ENCODE results near the gene ARPC1B. TPM values are rescaled to one million over a fixed set of nuclear protein-coding genes. Genes with fewer than 3 reads are reported as not detected.

Gene ARPC1B
- total RNA-seq, 3 donors from 2014 or later (not counting 1 experiment from before 2014, with no cell fraction given), result 161 to 184 (median 179) TPM

GRCh38 chr7:99389772-99390171 lies 15.2 kb downstream of the ARPC1B start:
- Histone ChIP-seq H3K36me3 (ENCODE audit: control insufficient read depth, insufficient read depth, low read length) (peaks cover 68% of the 10 kb centered on the region), H3K4me1 (ENCODE audit: control insufficient read depth, insufficient read depth, low read length) (peaks cover 33% of the 10 kb centered on the region), H3K4me3 (ENCODE audit: low read length) (no peak overlapping the region), H3K9me3 (ENCODE audit: control insufficient read depth, insufficient read depth, low read length) (no peaks in the 10 kb centered on the region), H3K27ac (ENCODE audit: low read length) (no peak overlapping the region), H3K27me3 (ENCODE audit: control insufficient read depth, insufficient read depth, low read length) (no peaks in the 10 kb centered on the region)
- Mint-ChIP-seq H3K36me3 (no peaks in the 10 kb centered on the region), H3K4me1 (peaks cover 9 to 30% of the 10 kb centered on the region in 2 donors), H3K4me3 (no peak overlapping the region), H3K9me3 (no peaks in the 10 kb centered on the region), H3K27ac (no peak overlapping the region), H3K27me3 (ENCODE audit: low read depth in 2 of 2) (no peaks in the 10 kb centered on the region)
- DNase-seq (no peak), ATAC-seq (no peak)
- WGBS (ENCODE audit: insufficient coverage), result 94% methylated on average over 13 of the region's 13 CpGs
- no peak for TF ChIP-seq CTCF (IDR thresholded peaks at IDR 0.05)
- intact Hi-C loops (cut with micrococcal nuclease), result no loop called here

GRCh38 chr7:99390941-99391602 lies 16.5 kb downstream of the ARPC1B start:
- Histone ChIP-seq H3K9me3 (ENCODE audit: control insufficient read depth, insufficient read depth, low read length) (no peaks in the 10 kb centered on the region), H3K36me3 (ENCODE audit: control insufficient read depth, insufficient read depth, low read length) (peaks cover 66% of the 10 kb centered on the region), H3K4me3 (ENCODE audit: low read length) (no peak overlapping the region), H3K4me1 (ENCODE audit: control insufficient read depth, insufficient read depth, low read length) (peaks cover 23% of the 10 kb centered on the region), H3K27ac (ENCODE audit: low read length) (no peak overlapping the region), H3K27me3 (ENCODE audit: control insufficient read depth, insufficient read depth, low read length) (no peaks in the 10 kb centered on the region)
- Mint-ChIP-seq H3K9me3 (no peaks in the 10 kb centered on the region), H3K27ac (no peak overlapping the region), H3K36me3 (no peaks in the 10 kb centered on the region), H3K27me3 (ENCODE audit: low read depth in 2 of 2) (no peaks in the 10 kb centered on the region), H3K4me1 (peaks cover 9 to 18% of the 10 kb centered on the region in 2 donors), H3K4me3 (no peak overlapping the region)
- WGBS (ENCODE audit: insufficient coverage), result 94% methylated on average over 20 of the region's 23 CpGs
- no peak for TF ChIP-seq CTCF (IDR thresholded peaks at IDR 0.05)
- DNase-seq (no peak), ATAC-seq (no peak)
- intact Hi-C loops (cut with micrococcal nuclease), result no loop called here

GRCh38 chr7:99392046-99392445 lies 17.5 kb downstream of the ARPC1B start:
- Mint-ChIP-seq H3K4me3 (peak overlapping the region; percentile 55), H3K9me3 (no peaks in the 10 kb centered on the region), H3K4me1 (peaks cover 9 to 19% of the 10 kb centered on the region in 2 donors), H3K27me3 (ENCODE audit: low read depth in 2 of 2) (no peaks in the 10 kb centered on the region), H3K36me3 (no peaks in the 10 kb centered on the region), H3K27ac (peak overlapping the region; percentile 42 to 54)
- no peak overlapping the region for H3K4me3 ChIP-seq (ENCODE audit: low read length)
- no peak for ATAC-seq
- intact Hi-C loops (cut with micrococcal nuclease), result loop anchor here (2.0 kb wide), 1 partner anchor 17 kb away; the partner anchor contains the start of genes BUD31 and PDAP1
- H3K36me3 ChIP-seq (ENCODE audit: control insufficient read depth, insufficient read depth, low read length), result peaks cover 61% of the 10 kb centered on the region
- WGBS (ENCODE audit: insufficient coverage), result 81% methylated on average over 8 of the region's 8 CpGs
- no peaks in the 10 kb centered on the region for H3K9me3 ChIP-seq (ENCODE audit: control insufficient read depth, insufficient read depth, low read length)
- no peak for TF ChIP-seq CTCF (IDR thresholded peaks at IDR 0.05)
- no peak overlapping the region for H3K27ac ChIP-seq (ENCODE audit: low read length)
- no peak for DNase-seq
- H3K27me3 ChIP-seq (ENCODE audit: control insufficient read depth, insufficient read depth, low read length), result no peaks in the 10 kb centered on the region
- peaks cover 23% of the 10 kb centered on the region for H3K4me1 ChIP-seq (ENCODE audit: control insufficient read depth, insufficient read depth, low read length)

All from natural killer cell (primary cell).